Left renal cortex interstitium (tissue), 4 donors: ENCODE results near the gene SMIM10L1. TPM values are rescaled to one million over a fixed set of nuclear protein-coding genes. Genes with fewer than 3 reads are reported as not detected.

Experiments
- DNase-seq, 4 donors: peaks; one replicate each; pipeline ENCODE4 v3.0.0-alpha.2; 2013; ENCODE audit warnings: low read depth in 4 of 4, low spot score in 2 of 4, missing footprints in 1 of 4
- polyA plus RNA-seq, 4 donors: library from polyadenylated mRNA; unstranded; fragments of 120-200 nt; gene quantifications; one replicate each; pipeline ENCODE4 v1.2.1, GENCODE V29; 2013; ENCODE audit not compliant: insufficient read length in 4 of 4

The SMIM10L1 gene
- polyA plus RNA-seq, result 10 to 100 TPM; 16.5 to 18.3 (median 17.7) TPM

- peak; percentile 71 to 93 (median 84) for DNase-seq
These were observed at the start of gene SMIM10L1 for GRCh38 chr12:11171145-11171968. TSS of gene SMIM10L1 (plus strand) at chr12:11171194. CDS start at chr12:11171357, 163 bp downstream.

- DNase-seq, result no peak
These were observed 40.6 kb upstream of the SMIM10L1 start for GRCh38 chr12:11130382-11130781.

- no peak for DNase-seq
These were observed 40.0 kb upstream of the SMIM10L1 start for GRCh38 chr12:11130999-11131398.

GRCh38 chr12:11133162-11133561 lies 37.8 kb upstream of the SMIM10L1 start:
- DNase-seq, result no peak

GRCh38 chr12:11133816-11134215 lies 37.2 kb upstream of the SMIM10L1 start:
- no peak for DNase-seq

GRCh38 chr12:11134305-11134704 lies 36.7 kb upstream of the SMIM10L1 start, which contains the start of gene TAS2R30:
TSS of gene TAS2R30 (minus strand) at chr12:11134644. CDS start at chr12:11134244, 400 bp downstream.
- no peak for DNase-seq

GRCh38 chr12:11136075-11136474 lies 34.9 kb upstream of the SMIM10L1 start:
- DNase-seq, result no peak

- no peak for DNase-seq
These were observed 27.6 kb upstream of the SMIM10L1 start for GRCh38 chr12:11143352-11143751.

- DNase-seq, result no peak
These were observed 26.7 kb upstream of the SMIM10L1 start for GRCh38 chr12:11144297-11144696.

- no peak for DNase-seq
These were observed 23.6 kb upstream of the SMIM10L1 start for GRCh38 chr12:11147420-11147819.

- DNase-seq, result no peak
These were observed 20.2 kb upstream of the SMIM10L1 start for GRCh38 chr12:11150832-11151231.

- no peak for DNase-seq
These were observed 18.3 kb upstream of the SMIM10L1 start for GRCh38 chr12:11152725-11153124.

GRCh38 chr12:11154400-11154925 lies 16.5 kb upstream of the SMIM10L1 start:
- DNase-seq, result no peak

- DNase-seq, result no peak
These were observed 12.0 kb upstream of the SMIM10L1 start for GRCh38 chr12:11158885-11159444.

GRCh38 chr12:11162502-11162901 lies 8.5 kb upstream of the SMIM10L1 start:
- DNase-seq, result no peak

- DNase-seq, result no peak
These were observed 6.6 kb upstream of the SMIM10L1 start for GRCh38 chr12:11164384-11164783.

GRCh38 chr12:11166300-11166699 lies 4.7 kb upstream of the SMIM10L1 start:
- no peak for DNase-seq

- DNase-seq, result no peak
These were observed 217 bp upstream of the SMIM10L1 start for GRCh38 chr12:11170810-11171144.

GRCh38 chr12:11171969-11172675 lies 1.1 kb downstream of the SMIM10L1 start:
- peak; percentile 31 to 75 (median 52) for DNase-seq

- no peak for DNase-seq
These were observed 3.0 kb downstream of the SMIM10L1 start for GRCh38 chr12:11174022-11174421.

GRCh38 chr12:11178250-11178649 lies 7.3 kb downstream of the SMIM10L1 start:
- no peak for DNase-seq
